ENCODE measurements around the gene MLPH.

The MLPH gene

GRCh38 chr2:237601453-237602116, 114.5 kb downstream of the MLPH start:
- H3K4me3 ChIP-seq (replicated peaks; ENCODE audit: insufficient read depth, low read length) = no peak overlapping the region
- TF ChIP-seq POLR2AphosphoS5 (IDR thresholded peaks at IDR 0.05; ENCODE audit: low read depth) (no peak), REST (IDR thresholded peaks at IDR 0.05; ENCODE audit: insufficient replicate concordance, low read depth) (no peak), SPI1 (IDR thresholded peaks at IDR 0.05; ENCODE audit: borderline replicate concordance, low read depth) (no peak), CTCF (IDR thresholded peaks at IDR 0.05; ENCODE audit: insufficient read depth, low read length) (no peak), GABPA (IDR thresholded peaks at IDR 0.05; ENCODE audit: low read depth) (no peak)
- H3K27ac ChIP-seq (replicated peaks) = no peak overlapping the region
- peaks cover 11% of the 10 kb centered on the region for H3K27me3 ChIP-seq (ENCODE audit: insufficient read depth, poor library complexity, severe bottlenecking)
- no peak for DNase-seq (ENCODE audit: low read depth in 1 of 2, low spot score in 1 of 2)

GRCh38 chr2:237602409-237602808, 115.4 kb downstream of the MLPH start:
- Histone ChIP-seq H3K27ac (replicated peaks) (no peak overlapping the region), H3K27me3 (ENCODE audit: insufficient read depth, poor library complexity, severe bottlenecking) (peaks cover 11% of the 10 kb centered on the region), H3K4me3 (replicated peaks; ENCODE audit: insufficient read depth, low read length) (no peak overlapping the region)
- no peak for TF ChIP-seq CTCF (IDR thresholded peaks at IDR 0.05; ENCODE audit: insufficient read depth, low read length)
- no peak for DNase-seq (ENCODE audit: low read depth in 1 of 2, low spot score in 1 of 2)

GRCh38 chr2:237603049-237603717, 116.1 kb downstream of the MLPH start:
- no peak overlapping the region for H3K27ac ChIP-seq (replicated peaks)
- TF ChIP-seq POLR2AphosphoS5 (IDR thresholded peaks at IDR 0.05; ENCODE audit: low read depth) (no peak), GABPA (IDR thresholded peaks at IDR 0.05; ENCODE audit: low read depth) (no peak), CTCF (IDR thresholded peaks at IDR 0.05; ENCODE audit: insufficient read depth, low read length) (no peak), SPI1 (IDR thresholded peaks at IDR 0.05; ENCODE audit: borderline replicate concordance, low read depth) (no peak), REST (IDR thresholded peaks at IDR 0.05; ENCODE audit: insufficient replicate concordance, low read depth) (no peak)
- H3K27me3 ChIP-seq (ENCODE audit: insufficient read depth, poor library complexity, severe bottlenecking) = peaks cover 11% of the 10 kb centered on the region
- no peak overlapping the region for H3K4me3 ChIP-seq (replicated peaks; ENCODE audit: insufficient read depth, low read length)
- no peak for DNase-seq (ENCODE audit: low read depth in 1 of 2, low spot score in 1 of 2)

Measured in HL-60 (cell line).